HG03097 (cell line): ENCODE measurements around the gene FHL2.

ENCODE experiments used
- ATAC-seq: cut with Tn5 transposase; IDR thresholded peaks from one replicate; pipeline ENCODE4 v1.9.1; 2021; ENCODE audit not compliant: unreplicated experiment, low FRiP score

The FHL2 gene

DNA sequence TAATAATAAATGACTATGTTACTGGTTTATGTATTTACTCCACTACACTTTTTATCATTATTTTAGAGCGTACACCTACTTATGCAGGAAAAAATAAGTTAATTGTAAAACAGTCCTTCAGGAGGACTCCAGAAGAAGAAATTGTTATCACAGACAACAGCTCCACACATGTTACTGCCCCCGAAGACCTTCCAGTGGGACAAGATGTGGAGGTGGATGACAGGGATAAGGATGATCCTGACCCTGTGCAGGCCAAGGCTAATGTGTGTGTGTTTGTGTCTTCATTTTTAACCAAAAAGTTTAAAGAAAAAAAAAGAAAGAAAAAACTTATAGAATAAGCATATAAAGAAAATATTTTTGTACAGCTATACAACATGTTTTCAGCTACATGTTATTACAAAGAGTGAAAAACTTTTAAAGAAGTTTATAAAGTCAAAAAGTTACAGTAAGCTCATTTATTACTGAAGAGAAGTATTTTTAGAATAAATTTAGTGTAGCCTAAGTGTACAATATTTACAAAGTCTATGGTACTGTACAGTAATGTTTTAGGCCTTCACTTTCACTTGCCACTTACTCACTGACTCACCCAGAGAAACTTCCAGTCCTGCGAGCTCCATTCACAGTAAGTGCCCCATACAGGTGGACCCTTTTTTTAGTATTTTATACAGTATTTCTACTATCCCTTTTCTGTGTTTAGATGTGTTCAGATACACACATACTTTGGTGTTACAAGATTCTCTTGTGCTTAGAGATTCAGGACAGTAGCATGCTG lies 76.8 kb downstream of the FHL2 start:
- no peak for ATAC-seq

DNA sequence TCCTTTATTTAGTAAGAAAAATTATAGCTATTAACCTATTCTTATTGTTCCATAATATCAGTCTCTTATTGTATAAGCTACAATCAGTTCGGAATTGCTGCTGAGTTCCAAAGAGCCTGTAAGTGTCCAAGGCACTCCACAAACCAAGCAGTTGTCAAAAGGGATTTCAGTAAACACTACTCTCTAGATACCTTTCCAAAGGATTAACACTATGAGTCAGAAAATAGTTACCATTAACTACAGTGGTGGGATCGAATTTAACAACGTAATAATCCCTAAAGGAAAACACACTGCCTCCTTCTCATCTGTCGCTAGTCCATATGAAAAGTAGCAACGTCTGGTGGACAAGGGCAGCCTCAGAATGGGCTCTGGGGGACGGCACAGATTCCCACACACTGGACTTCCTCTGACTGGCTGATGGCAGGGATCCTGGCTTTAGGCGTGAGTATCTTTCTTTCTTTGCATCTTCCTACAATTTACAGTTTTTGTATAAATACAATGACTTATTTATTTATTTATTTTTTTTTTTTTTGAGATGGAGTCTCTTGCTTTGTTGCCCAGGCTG lies 78.1 kb downstream of the FHL2 start:
- ATAC-seq, result no peak

- no peak for ATAC-seq
Observed at GRCh38 chr2:105317937-105318336, 80.9 kb downstream of the FHL2 start.

GRCh38 chr2:105315314-105315713 lies 83.5 kb downstream of the FHL2 start:
- no peak for ATAC-seq

- no peak for ATAC-seq
Observed at GRCh38 chr2:105313877-105314276, 85.0 kb downstream of the FHL2 start.
